ENCODE results near the gene AQR. TPM values are rescaled to one million over a fixed set of nuclear protein-coding genes. Genes with fewer than 3 reads are reported as not detected.
A peak's percentile ranks its signal among the peaks of the same experiment; 100 is the strongest.

Gene AQR
- total RNA-seq, 1 experiment from 2014 or later, result 30.7 TPM

DNA sequence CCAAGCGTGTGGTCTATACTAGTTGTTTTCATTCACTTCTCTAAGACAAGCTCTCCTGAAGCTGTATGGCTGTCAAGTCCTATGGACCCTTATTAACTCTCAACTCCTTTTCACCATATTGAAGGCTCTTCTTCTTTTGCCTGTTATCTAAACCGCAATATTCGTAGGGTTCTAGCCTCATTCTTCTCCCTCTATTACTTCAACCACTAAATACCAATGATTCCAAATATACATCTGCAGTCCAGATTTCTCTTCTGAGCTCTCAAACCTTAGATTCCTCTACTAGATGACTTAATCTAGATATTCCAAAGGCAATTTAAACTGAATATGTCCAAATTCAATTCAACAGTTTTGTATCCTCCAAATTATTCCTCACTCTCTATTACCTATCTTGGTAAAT lies 24.6 kb downstream of the AQR start:
- Histone ChIP-seq H2AFZ (ENCODE audit: low read depth, low read length, poor library complexity, severe bottlenecking) (no peak overlapping the region), H4K20me1 (ENCODE audit: insufficient read depth) (no peaks in the 10 kb centered on the region), H3K36me3 (ENCODE audit: control insufficient read depth in 1 of 2, insufficient read depth in 2 of 2, low read length in 2 of 2) (peaks cover 4 to 25% of the 10 kb centered on the region in 2 experiments; a peak in 3 of 4 replicates), H3K79me2 (ENCODE audit: insufficient read depth, low read length) (0 out of 2 replicates have a peak, but pooled peaks cover 4% of the 10 kb centered on the region), H3K9ac (ENCODE audit: low read length) (no peak overlapping the region), H3K9me2 (ENCODE audit: insufficient read depth) (no peaks in the 10 kb centered on the region), H3K4me2 (ENCODE audit: low read length) (no peak overlapping the region), H3K9me3 (ENCODE audit: control insufficient read depth in 1 of 2, insufficient read depth in 1 of 2, low read depth in 1 of 2, low read length in 2 of 2) (no peaks in the 10 kb centered on the region), H3K27ac (ENCODE audit: low read depth, low read length) (no peak overlapping the region), H3K27me3 (ENCODE audit: insufficient read depth, low read length) (no peaks in the 10 kb centered on the region), H3K4me3 (replicated peaks in 1 of 2; ENCODE audit: low read depth in 1 of 2, low read length in 2 of 2) (no peak overlapping the region), H3K4me1 (ENCODE audit: control insufficient read depth in 1 of 2, insufficient read depth in 2 of 2, low read length in 2 of 2) (no peaks in the 10 kb centered on the region)
- TF ChIP-seq, protein P1, sequence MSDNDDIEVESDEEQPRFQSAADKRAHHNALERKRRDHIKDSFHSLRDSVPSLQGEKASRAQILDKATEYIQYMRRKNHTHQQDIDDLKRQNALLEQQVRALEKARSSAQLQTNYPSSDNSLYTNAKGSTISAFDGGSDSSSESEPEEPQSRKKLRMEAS (IDR thresholded peaks at IDR 0.05), result no peak
- TF ChIP-seq TCF7L2 (IDR thresholded peaks at IDR 0.05; ENCODE audit: borderline replicate concordance, extremely low read depth, insufficient read depth, insufficient read length), result no peak
- no peak for TF ChIP-seq EGR1 (IDR thresholded peaks at IDR 0.05; ENCODE audit: low read depth)
- no peak for TF ChIP-seq CTCF (IDR thresholded peaks at IDR 0.05 in 2 of 3, conservative IDR thresholded peaks at IDR 0.05 in 1 of 3; ENCODE audit: borderline replicate concordance in 1 of 3, insufficient read depth in 1 of 3, low read depth in 2 of 3, low read length in 2 of 3)
- TF ChIP-seq, protein P2, sequence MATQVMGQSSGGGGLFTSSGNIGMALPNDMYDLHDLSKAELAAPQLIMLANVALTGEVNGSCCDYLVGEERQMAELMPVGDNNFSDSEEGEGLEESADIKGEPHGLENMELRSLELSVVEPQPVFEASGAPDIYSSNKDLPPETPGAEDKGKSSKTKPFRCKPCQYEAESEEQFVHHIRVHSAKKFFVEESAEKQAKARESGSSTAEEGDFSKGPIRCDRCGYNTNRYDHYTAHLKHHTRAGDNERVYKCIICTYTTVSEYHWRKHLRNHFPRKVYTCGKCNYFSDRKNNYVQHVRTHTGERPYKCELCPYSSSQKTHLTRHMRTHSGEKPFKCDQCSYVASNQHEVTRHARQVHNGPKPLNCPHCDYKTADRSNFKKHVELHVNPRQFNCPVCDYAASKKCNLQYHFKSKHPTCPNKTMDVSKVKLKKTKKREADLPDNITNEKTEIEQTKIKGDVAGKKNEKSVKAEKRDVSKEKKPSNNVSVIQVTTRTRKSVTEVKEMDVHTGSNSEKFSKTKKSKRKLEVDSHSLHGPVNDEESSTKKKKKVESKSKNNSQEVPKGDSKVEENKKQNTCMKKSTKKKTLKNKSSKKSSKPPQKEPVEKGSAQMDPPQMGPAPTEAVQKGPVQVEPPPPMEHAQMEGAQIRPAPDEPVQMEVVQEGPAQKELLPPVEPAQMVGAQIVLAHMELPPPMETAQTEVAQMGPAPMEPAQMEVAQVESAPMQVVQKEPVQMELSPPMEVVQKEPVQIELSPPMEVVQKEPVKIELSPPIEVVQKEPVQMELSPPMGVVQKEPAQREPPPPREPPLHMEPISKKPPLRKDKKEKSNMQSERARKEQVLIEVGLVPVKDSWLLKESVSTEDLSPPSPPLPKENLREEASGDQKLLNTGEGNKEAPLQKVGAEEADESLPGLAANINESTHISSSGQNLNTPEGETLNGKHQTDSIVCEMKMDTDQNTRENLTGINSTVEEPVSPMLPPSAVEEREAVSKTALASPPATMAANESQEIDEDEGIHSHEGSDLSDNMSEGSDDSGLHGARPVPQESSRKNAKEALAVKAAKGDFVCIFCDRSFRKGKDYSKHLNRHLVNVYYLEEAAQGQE (IDR thresholded peaks at IDR 0.05; ENCODE audit: low read depth), result no peak
- TF ChIP-seq, protein P3, sequence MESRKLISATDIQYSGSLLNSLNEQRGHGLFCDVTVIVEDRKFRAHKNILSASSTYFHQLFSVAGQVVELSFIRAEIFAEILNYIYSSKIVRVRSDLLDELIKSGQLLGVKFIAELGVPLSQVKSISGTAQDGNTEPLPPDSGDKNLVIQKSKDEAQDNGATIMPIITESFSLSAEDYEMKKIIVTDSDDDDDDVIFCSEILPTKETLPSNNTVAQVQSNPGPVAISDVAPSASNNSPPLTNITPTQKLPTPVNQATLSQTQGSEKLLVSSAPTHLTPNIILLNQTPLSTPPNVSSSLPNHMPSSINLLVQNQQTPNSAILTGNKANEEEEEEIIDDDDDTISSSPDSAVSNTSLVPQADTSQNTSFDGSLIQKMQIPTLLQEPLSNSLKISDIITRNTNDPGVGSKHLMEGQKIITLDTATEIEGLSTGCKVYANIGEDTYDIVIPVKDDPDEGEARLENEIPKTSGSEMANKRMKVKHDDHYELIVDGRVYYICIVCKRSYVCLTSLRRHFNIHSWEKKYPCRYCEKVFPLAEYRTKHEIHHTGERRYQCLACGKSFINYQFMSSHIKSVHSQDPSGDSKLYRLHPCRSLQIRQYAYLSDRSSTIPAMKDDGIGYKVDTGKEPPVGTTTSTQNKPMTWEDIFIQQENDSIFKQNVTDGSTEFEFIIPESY (IDR thresholded peaks at IDR 0.05; ENCODE audit: extremely low read depth, insufficient replicate concordance, low read length), result no peak
- no peak for TF ChIP-seq POLR2AphosphoS5 (IDR thresholded peaks at IDR 0.05; ENCODE audit: low read depth, low read length)
- TF ChIP-seq RAD21 (IDR thresholded peaks at IDR 0.05; ENCODE audit: low read depth), result no peak
- no peak for TF ChIP-seq CBX3 (IDR thresholded peaks at IDR 0.05; ENCODE audit: low read depth)
- TF ChIP-seq ZNF274 (IDR thresholded peaks at IDR 0.05; ENCODE audit: low read depth, low read length), result no peak
- TF ChIP-seq SP1 (IDR thresholded peaks at IDR 0.05; ENCODE audit: low read depth), result no peak
- no peak for TF ChIP-seq ZFX (IDR thresholded peaks at IDR 0.05)
- no peak for TF ChIP-seq SRF (IDR thresholded peaks at IDR 0.05; ENCODE audit: low read depth)
- ChIA-PET POLR2A (no interaction called here), CTCF (interaction anchor here (0.8 kb wide), 2 partner anchors 25 to 35 kb away, joined by 3 read pairs; partner anchors contain the start of gene AQR), RAD21 (ENCODE audit: low non-redundant PET in 1 of 2, low total read pairs in 2 of 2, uncharacterized antibody in 2 of 2, unreplicated experiment in 2 of 2) (no interaction called here)
- ATAC-seq (no peak), DNase-seq (ENCODE audit: low read depth, low spot score) (no peak)
- intact Hi-C loops (cut with micrococcal nuclease), result loop anchor here (2.0 kb wide), 1 partner anchor 20 kb away; no protein-coding TSS in a partner anchor
- BruUV-seq (replicated peaks), result TSS peak; percentile 19
